Prostate gland (tissue), 2 donors: ENCODE measurements around the gene ASB15. TPM values are rescaled to one million over a fixed set of nuclear protein-coding genes. Genes with fewer than 3 reads are reported as not detected.
A peak's percentile ranks its signal among the peaks of the same experiment; 100 is the strongest.

ENCODE experiments used
- DNase-seq: peaks from one replicate; pipeline ENCODE4 v3.0.0-alpha.2; 2019; ENCODE audit warnings: low spot score
- H3K27ac ChIP-seq, 2 donors: fragments of 200-600 bp; sonication (generic); 2 replicates each; pipeline ENCODE4 v1.5.1; 2017 to 2019
- H3K27me3 ChIP-seq: fragments of 200-600 bp; sonication (generic); replicated peaks from 2 replicates; pipeline ENCODE4 v1.5.1; 2019; ENCODE audit not compliant: insufficient read depth
- H3K36me3 ChIP-seq, 2 donors: fragments of 200-600 bp; sonication (generic); 1 replicate in 1 of 2; 2 replicates in 1 of 2; pipeline versions ENCODE4 v1.5.1 to v1.8.1; 2017 to 2019
- H3K4me1 ChIP-seq: fragments of 200-600 bp; sonication (generic); replicated peaks from 2 replicates; pipeline ENCODE4 v1.5.1; 2019
- H3K4me3 ChIP-seq, 2 donors: fragments of 200-600 bp; sonication (generic); 2 replicates each; pipeline ENCODE4 v1.5.1; 2017 to 2019
- H3K9me3 ChIP-seq: fragments of 200-600 bp; sonication (generic); 2 replicates; pipeline ENCODE4 v1.5.1; 2017
- POLR2A ChIP-seq: fragments of 450-650 bp; IDR thresholded peaks from one replicate; pipeline ENCODE4 v1.6.1; 2016; ENCODE audit warnings: antibody characterized with exemption, mild to moderate bottlenecking
- POLR2AphosphoS5 ChIP-seq: sonication (generic); formaldehyde crosslinking; IDR thresholded peaks from one replicate; pipeline ENCODE4 v1.6.1; 2017; ENCODE audit warnings: antibody characterized with exemption
- WGBS: methylation state at CpG from one replicate; pipeline ENCODE4 v1.1.5; 2018; 5-methylcytosine and 5-hydroxymethylcytosine counted together
- intact Hi-C: fragments of 100-400 bp; cut with DNase I; formaldehyde crosslinking; loops from one replicate; pipeline ENCODE4 v1.14.2; 2022
- total RNA-seq, 2 donors: library from RNA; depleted of rRNA; stranded (reverse); fragments of >200 nt; gene quantifications; one replicate each; pipeline ENCODE4 v1.1.0, GENCODE V29; 2016
- TF ChIP-seq, protein P1 (sequence below), 4 experiments: fragments of 200-600 bp in 2 of 4; fragments of 450-650 bp in 2 of 4; sonication (generic) in 2 of 4; IDR thresholded peaks; 1 replicate in 3 of 4; 2 replicates in 1 of 4; pipeline ENCODE4 v1.5.1; 2016 to 2019; ENCODE audit warnings: antibody characterized with exemption in 4 of 4, mild to moderate bottlenecking in 2 of 4, moderate library complexity in 2 of 4

ASB15 gene
- total RNA-seq, 2 donors from 2014 or later, result 1.1 TPM; not detected in 1

DNA sequence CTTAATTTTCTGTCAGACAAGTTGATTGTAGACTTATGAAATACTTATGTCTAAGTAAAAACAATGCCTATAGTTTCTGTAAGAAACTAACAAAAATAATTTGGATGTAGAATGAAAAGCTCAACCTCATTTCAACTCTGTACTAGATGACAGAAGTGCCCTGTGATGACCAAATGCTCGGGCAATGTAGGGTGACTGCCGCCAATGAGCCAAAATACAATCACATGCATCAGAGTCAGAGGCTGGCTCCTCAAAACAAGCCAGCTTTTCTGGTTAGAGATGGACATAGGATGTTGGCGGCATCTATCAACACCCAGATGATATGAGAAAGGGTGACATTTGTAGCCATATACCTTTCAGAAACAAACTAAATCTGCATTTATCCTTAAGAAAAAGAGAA lies 78.0 kb downstream of the ASB15 start:
- no peak for DNase-seq
- intact Hi-C loops, result loop anchor here (5.0 kb wide), 1 partner anchor 183 kb away; no protein-coding TSS in a partner anchor
- 94% methylated on average over 3 of the region's 3 CpGs for WGBS
- H3K4me3 ChIP-seq, result no peak overlapping the region
- H3K9me3 ChIP-seq, result no peaks in the 10 kb centered on the region
- TF ChIP-seq POLR2A (no peak), POLR2AphosphoS5 (no peak)
- TF ChIP-seq, protein P1, sequence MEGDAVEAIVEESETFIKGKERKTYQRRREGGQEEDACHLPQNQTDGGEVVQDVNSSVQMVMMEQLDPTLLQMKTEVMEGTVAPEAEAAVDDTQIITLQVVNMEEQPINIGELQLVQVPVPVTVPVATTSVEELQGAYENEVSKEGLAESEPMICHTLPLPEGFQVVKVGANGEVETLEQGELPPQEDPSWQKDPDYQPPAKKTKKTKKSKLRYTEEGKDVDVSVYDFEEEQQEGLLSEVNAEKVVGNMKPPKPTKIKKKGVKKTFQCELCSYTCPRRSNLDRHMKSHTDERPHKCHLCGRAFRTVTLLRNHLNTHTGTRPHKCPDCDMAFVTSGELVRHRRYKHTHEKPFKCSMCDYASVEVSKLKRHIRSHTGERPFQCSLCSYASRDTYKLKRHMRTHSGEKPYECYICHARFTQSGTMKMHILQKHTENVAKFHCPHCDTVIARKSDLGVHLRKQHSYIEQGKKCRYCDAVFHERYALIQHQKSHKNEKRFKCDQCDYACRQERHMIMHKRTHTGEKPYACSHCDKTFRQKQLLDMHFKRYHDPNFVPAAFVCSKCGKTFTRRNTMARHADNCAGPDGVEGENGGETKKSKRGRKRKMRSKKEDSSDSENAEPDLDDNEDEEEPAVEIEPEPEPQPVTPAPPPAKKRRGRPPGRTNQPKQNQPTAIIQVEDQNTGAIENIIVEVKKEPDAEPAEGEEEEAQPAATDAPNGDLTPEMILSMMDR (IDR thresholded peaks at IDR 0.05), result no peak
- no peak overlapping the region for H3K27ac ChIP-seq
- no peaks in the 10 kb centered on the region for H3K27me3 ChIP-seq
- no peaks in the 10 kb centered on the region for H3K4me1 ChIP-seq
- H3K36me3 ChIP-seq, result peaks cover 0 to 6% of the 10 kb centered on the region in 2 donors

DNA sequence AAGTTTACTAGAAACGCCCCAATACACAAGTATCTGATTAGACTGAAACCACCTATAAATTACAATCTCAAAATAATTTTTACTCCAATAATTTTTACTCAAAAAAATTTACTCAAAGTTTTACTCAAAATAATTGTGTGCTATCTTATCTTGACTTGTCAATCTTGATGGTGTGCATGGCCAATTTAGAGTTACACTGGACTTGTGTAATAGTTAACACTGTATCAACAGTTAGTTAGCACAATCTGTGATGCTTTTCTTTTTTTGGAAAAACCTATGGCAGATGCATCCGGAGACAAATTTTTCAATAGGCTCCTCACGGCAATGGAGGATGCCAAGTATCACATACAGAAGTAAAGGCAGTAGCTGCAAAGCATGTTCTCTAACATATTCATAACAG lies 79.0 kb downstream of the ASB15 start:
- H3K4me3 ChIP-seq, result no peak overlapping the region
- intact Hi-C loops, result loop anchor here (5.0 kb wide), 1 partner anchor 182 kb away; no protein-coding TSS in a partner anchor
- no peak for DNase-seq
- H3K27ac ChIP-seq, result no peak overlapping the region
- H3K4me1 ChIP-seq, result no peaks in the 10 kb centered on the region
- H3K27me3 ChIP-seq, result no peaks in the 10 kb centered on the region
- peaks cover 0 to 6% of the 10 kb centered on the region in 2 donors for H3K36me3 ChIP-seq
- no peaks in the 10 kb centered on the region for H3K9me3 ChIP-seq
- TF ChIP-seq, protein P1 (IDR thresholded peaks at IDR 0.05), result no peak
- WGBS, result 90% methylated on average over 3 of the region's 3 CpGs

DNA sequence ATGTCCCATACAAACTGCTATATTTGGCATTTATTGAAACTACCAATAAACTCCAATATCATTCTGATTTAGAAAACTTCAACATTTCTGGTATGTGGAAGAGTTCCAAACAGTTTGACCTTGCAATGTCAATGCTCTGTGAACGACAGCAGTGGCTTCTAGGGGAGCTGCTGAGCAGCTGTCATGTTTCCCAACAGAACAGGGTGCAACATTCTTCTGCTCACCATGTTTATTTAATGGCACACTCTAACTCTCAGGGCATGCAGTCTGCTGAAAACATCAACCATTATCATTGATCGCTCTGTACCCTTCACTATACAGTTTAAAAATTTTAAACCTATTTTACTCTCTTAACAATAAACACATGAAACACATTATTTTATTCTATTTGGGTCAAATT lies 79.9 kb downstream of the ASB15 start:
- intact Hi-C loops, result loop anchor here (5.0 kb wide), 1 partner anchor 181 kb away; no protein-coding TSS in a partner anchor
- TF ChIP-seq, protein P1 (IDR thresholded peaks at IDR 0.05), result no peak
- WGBS, result 71% methylated on average over 2 of the region's 2 CpGs
- Histone ChIP-seq H3K27ac (no peak overlapping the region), H3K4me3 (no peak overlapping the region), H3K27me3 (no peaks in the 10 kb centered on the region), H3K9me3 (no peaks in the 10 kb centered on the region), H3K4me1 (no peaks in the 10 kb centered on the region), H3K36me3 (peaks cover 0 to 6% of the 10 kb centered on the region in 2 donors)
- no peak for DNase-seq

DNA sequence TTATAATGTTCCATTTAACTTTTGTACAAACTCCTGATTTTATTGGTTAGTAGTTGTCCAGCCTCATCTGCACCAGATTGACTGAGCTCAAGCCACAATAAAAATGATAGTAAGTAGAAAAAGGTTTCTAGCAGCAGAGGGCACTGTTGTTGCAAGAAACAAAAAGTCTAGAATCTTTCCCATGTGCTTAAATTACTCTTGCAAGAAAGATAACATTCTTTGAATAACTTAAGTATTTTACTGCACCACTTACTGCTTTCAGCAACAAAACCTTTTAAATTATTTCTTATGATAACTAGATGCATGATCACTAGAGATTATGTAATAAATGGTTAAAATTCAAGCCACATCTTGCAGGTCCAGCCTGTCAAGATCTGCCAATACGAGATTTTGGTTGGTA lies 81.1 kb downstream of the ASB15 start:
- H3K27me3 ChIP-seq, result no peaks in the 10 kb centered on the region
- no peak overlapping the region for H3K4me3 ChIP-seq
- no peak overlapping the region for H3K27ac ChIP-seq
- TF ChIP-seq, protein P1 (IDR thresholded peaks at IDR 0.05), result peak in 3 of 4 experiments; percentile 26 to 64 (median 59)
- TF ChIP-seq POLR2AphosphoS5, result peak; percentile 7
- TF ChIP-seq POLR2A, result no peak
- 85% methylated on average over 1 of the region's 1 CpG for whole genome bisulfite sequencing
- intact Hi-C loops, result loop anchor here (2.0 to 5.0 kb wide), 2 partner anchors 66 to 180 kb away; partner anchors contain the start of gene WASL
- peak; percentile 21 for DNase-seq
- peaks cover 0 to 6% of the 10 kb centered on the region in 2 donors for H3K36me3 ChIP-seq
- no peaks in the 10 kb centered on the region for H3K4me1 ChIP-seq
- no peaks in the 10 kb centered on the region for H3K9me3 ChIP-seq

DNA sequence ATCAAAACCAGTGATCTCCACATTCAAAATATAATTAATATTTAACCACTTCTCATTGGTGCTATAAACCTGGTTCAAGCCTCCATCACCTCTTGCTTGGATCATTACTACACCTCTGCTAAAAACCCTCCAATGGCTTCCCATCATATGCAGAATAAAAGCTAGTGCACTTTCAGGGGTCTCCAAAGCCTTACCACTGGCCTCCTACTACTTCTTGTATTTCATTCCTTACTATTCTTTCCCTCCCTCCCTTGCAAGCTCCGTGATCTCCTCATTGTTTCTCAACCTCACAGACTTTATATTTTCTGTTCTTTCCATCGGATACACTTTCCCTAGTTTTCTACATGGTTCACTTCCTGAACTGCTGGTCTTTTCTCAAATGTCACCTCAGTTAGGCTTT lies 85.5 kb downstream of the ASB15 start:
- intact Hi-C loops, result no loop called here
- TF ChIP-seq POLR2AphosphoS5 (no peak), POLR2A (no peak)
- TF ChIP-seq, protein P1 (IDR thresholded peaks at IDR 0.05), result no peak
- no peaks in the 10 kb centered on the region for H3K27me3 ChIP-seq
- no peak for DNase-seq
- no peak overlapping the region for H3K4me3 ChIP-seq
- H3K27ac ChIP-seq, result no peak overlapping the region
- no peaks in the 10 kb centered on the region for H3K4me1 ChIP-seq
- no peaks in the 10 kb centered on the region for H3K9me3 ChIP-seq
- peaks cover 0 to 1% of the 10 kb centered on the region in 2 donors for H3K36me3 ChIP-seq
- 100% methylated on average over 2 of the region's 2 CpGs for WGBS
